ENCODE measurements around the gene MYO19.

MYO19 gene

GRCh38 chr17:36544307-36545076 is 9.8 kb upstream of the MYO19 start, which contains the start of gene GGNBP2:
Gene GGNBP2, plus strand, starts transcription at chr17:36544919. Its CDS starts 806 bp downstream, at chr17:36545725.
- no peak for TF ChIP-seq CTCF (IDR thresholded peaks at IDR 0.05; ENCODE audit: low read depth, low read length)
- H3K4me3 ChIP-seq (ENCODE audit: low read depth, low read length), result peak within 1 kb of the TSS; percentile 97

- no peak for TF ChIP-seq CTCF (IDR thresholded peaks at IDR 0.05; ENCODE audit: low read depth, low read length)
- peak overlapping the region; percentile 97 for H3K4me3 ChIP-seq (ENCODE audit: low read depth, low read length)
Measured at GRCh38 chr17:36544044-36544306, 9.3 kb upstream of the MYO19 start.

- TF ChIP-seq CTCF (IDR thresholded peaks at IDR 0.05; ENCODE audit: low read depth, low read length), result no peak
- H3K4me3 ChIP-seq (ENCODE audit: low read depth, low read length), result no peak overlapping the region
Measured at GRCh38 chr17:36542755-36543154, 8.1 kb upstream of the MYO19 start.

- TF ChIP-seq CTCF (IDR thresholded peaks at IDR 0.05; ENCODE audit: low read depth, low read length), result no peak
- no peak overlapping the region for H3K4me3 ChIP-seq (ENCODE audit: low read depth, low read length)
Measured at GRCh38 chr17:36540696-36541095, 6.0 kb upstream of the MYO19 start.

GRCh38 chr17:36535669-36536081 is 1.0 kb upstream of the MYO19 start:
- peak overlapping the region; percentile 83 for H3K4me3 ChIP-seq (ENCODE audit: low read depth, low read length)
- TF ChIP-seq CTCF (IDR thresholded peaks at IDR 0.05; ENCODE audit: low read depth, low read length), result no peak

- peak; percentile 49 for TF ChIP-seq CTCF (IDR thresholded peaks at IDR 0.05; ENCODE audit: low read depth, low read length)
Measured at GRCh38 chr17:36533935-36534839, 481 bp downstream of the MYO19 start.

GRCh38 chr17:36532435-36532975 is 2.2 kb downstream of the MYO19 start:
- TF ChIP-seq CTCF (IDR thresholded peaks at IDR 0.05; ENCODE audit: low read depth, low read length), result no peak
- no peak overlapping the region for H3K4me3 ChIP-seq (ENCODE audit: low read depth, low read length)

More at GRCh38 chr17:36533935-36534839, 481 bp downstream of the MYO19 start:
- peak overlapping the region; percentile 83 for H3K4me3 ChIP-seq (ENCODE audit: low read depth, low read length)
